ENCODE data around the gene B4GALT2. TPM values are rescaled to one million over a fixed set of nuclear protein-coding genes. Genes with fewer than 3 reads are reported as not detected.

B4GALT2 gene
- total and polyA plus RNA-seq, 2 donors (not counting 3 experiments of a cell fraction or from before 2014, with no cell fraction given): 80.0 to 103 TPM

GRCh38 chr1:43998000-43998378, 19.0 kb downstream of the B4GALT2 start:
- CTCF ChIA-PET: interaction anchor here (1.5 to 1.6 kb wide), 2 partner anchors 10 to 235 kb away, joined by 4 to 5 read pairs; no protein-coding TSS in a partner anchor

More at GRCh38 chr1:43998000-43998378, 19.0 kb downstream of the B4GALT2 start:
- H3K27me3 ChIP-seq (ENCODE audit: control insufficient read depth in 2 of 2, insufficient read depth in 2 of 2, low read length in 2 of 2): no peaks in the 10 kb centered on the region
- TF ChIP-seq POLR2A (IDR thresholded peaks at IDR 0.05; ENCODE audit: low read depth, low read length): no peak
- no peak for TF ChIP-seq GATA2 (IDR thresholded peaks at IDR 0.05; ENCODE audit: insufficient read depth, insufficient read length, low read depth, low read length)
- no peak for TF ChIP-seq FOS (IDR thresholded peaks at IDR 0.05; ENCODE audit: borderline replicate concordance, insufficient read depth, low read length)
- no peak for TF ChIP-seq CTCF (IDR thresholded peaks at IDR 0.05; ENCODE audit: extremely low read depth in 1 of 2, insufficient read depth in 1 of 2, low read depth in 1 of 2, low read length in 2 of 2)
- TF ChIP-seq MAX (IDR thresholded peaks at IDR 0.05; ENCODE audit: insufficient read depth, insufficient read length): no peak
- TF ChIP-seq MYC (IDR thresholded peaks at IDR 0.05; ENCODE audit: low read depth, low read length): no peak
- TF ChIP-seq JUN (IDR thresholded peaks at IDR 0.05; ENCODE audit: borderline replicate concordance, insufficient read depth, insufficient read length, low read depth): no peak
- TF ChIP-seq EZH2 (IDR thresholded peaks at IDR 0.05; ENCODE audit: borderline replicate concordance, low read depth, low read length, severe bottlenecking): no peak
- no peak for TF ChIP-seq POLR2AphosphoS5 (IDR thresholded peaks at IDR 0.05; ENCODE audit: insufficient read depth, low read depth, low read length)
- H2AFZ ChIP-seq (ENCODE audit: low read depth, low read length): no peak overlapping the region
- intact Hi-C loops (cut with micrococcal nuclease) (no loop called here), dilution Hi-C loops (cut with MboI; ENCODE audit: extremely low pct_ligation_motif_present, low sequenced_read_pairs) (no loop called here)
- H3K36me3 ChIP-seq (ENCODE audit: control insufficient read depth in 2 of 2, extremely low read depth in 1 of 2, insufficient read depth in 2 of 2, low read length in 2 of 2): no peaks in the 10 kb centered on the region
- no peak overlapping the region for H3K4me2 ChIP-seq (ENCODE audit: insufficient read depth, low read length)
- no peak overlapping the region for H3K9ac ChIP-seq (replicated peaks; ENCODE audit: extremely low read depth, insufficient read depth, low read length)
- no peaks in the 10 kb centered on the region for H3K9me3 ChIP-seq (replicated peaks; ENCODE audit: control insufficient read depth, insufficient read depth, low read length)
- FAIRE-seq: no peak
- no peak overlapping the region for H3K4me3 ChIP-seq (replicated peaks in 1 of 3; ENCODE audit: insufficient read depth in 1 of 3, low read depth in 1 of 3, low read length in 3 of 3)
- no peaks in the 10 kb centered on the region for H3K79me2 ChIP-seq (ENCODE audit: control insufficient read depth, insufficient read depth, low read length)
- DNase-seq (ENCODE audit: low read depth, low spot score): no peak
- no TSS peak for BruUV-seq (replicated peaks)
- no peaks in the 10 kb centered on the region for H3K9me1 ChIP-seq (replicated peaks; ENCODE audit: control insufficient read depth, extremely low read depth, insufficient read depth, low read length)
- H3K27ac ChIP-seq (ENCODE audit: insufficient read depth, low read depth, low read length): no peak overlapping the region
- H4K20me1 ChIP-seq (replicated peaks; ENCODE audit: control insufficient read depth, extremely low read depth, insufficient read depth, low read length): no peaks in the 10 kb centered on the region
- POLR2A ChIA-PET: no interaction called here
- H3K4me1 ChIP-seq (ENCODE audit: control insufficient read depth, extremely low read depth, insufficient read depth, low read length): no peaks in the 10 kb centered on the region

Data from endothelial cell of umbilical vein (primary cell).